ENCODE data around the gene D2HGDH. TPM values are rescaled to one million over a fixed set of nuclear protein-coding genes. Genes with fewer than 3 reads are reported as not detected.
A peak's percentile ranks its signal among the peaks of the same experiment; 100 is the strongest.
"Not testable (repeated sequence)": the region's sequence is repeated elsewhere in the genome, so short reads cannot be mapped to it uniquely, and the experiment has no call there.

Gene D2HGDH
- total RNA-seq, 4 donors from 2014 or later: 15.9 to 39.6 (median 20.3) TPM

- Histone ChIP-seq H3K27me3 (no peaks in the 10 kb centered on the region), H3K4me1 (peaks cover 12 to 13% of the 10 kb centered on the region in 2 donors), H3K4me3 (no peak overlapping the region), H3K9me3 (no peaks in the 10 kb centered on the region), H3K36me3 (peaks cover 0 to 16% of the 10 kb centered on the region in 2 donors), H3K27ac (peak overlapping the region; percentile 81 to 90 (median 88))
- no peak for TF ChIP-seq POLR2A (IDR thresholded peaks at IDR 0.05)
- in situ Hi-C loops (cut with MboI; ENCODE audit: low sequenced_read_pairs in 4 of 4) (no loop called here), intact Hi-C loops (cut with DNase I; ENCODE audit: low total_unique reads) (loop anchor here (2.0 kb wide), 1 partner anchor 153 kb away; no protein-coding TSS in a partner anchor)
- DNase-seq (no peak), ATAC-seq (peak in 1 of 2 donors; percentile 9)
Measured at GRCh38 chr2:241728000-241728399, 6.4 kb upstream of the D2HGDH start.

DNA sequence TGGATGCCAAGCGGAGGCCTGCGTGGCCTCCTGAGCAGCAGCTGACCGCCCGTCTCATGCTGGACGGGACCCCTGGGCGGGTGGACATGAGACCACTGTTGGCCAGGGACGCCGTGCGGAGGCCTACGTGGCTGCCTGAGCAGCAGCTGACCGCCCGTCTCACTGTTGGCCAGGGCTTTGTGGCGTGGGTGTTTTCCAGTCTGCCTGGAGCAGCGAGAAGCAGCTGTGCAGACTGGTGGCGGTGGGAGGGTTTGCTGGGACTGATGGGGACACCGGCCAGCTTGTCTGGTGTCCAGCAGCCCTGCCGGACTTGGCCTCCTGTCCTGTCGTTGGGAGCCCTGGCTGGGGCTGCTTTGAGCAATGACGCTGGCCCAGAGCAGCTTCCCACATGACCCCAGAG, 5.8 kb upstream of the D2HGDH start:
- Histone ChIP-seq H3K36me3 (peaks cover 0 to 10% of the 10 kb centered on the region in 2 donors), H3K4me1 (peaks cover 12 to 13% of the 10 kb centered on the region in 2 donors), H3K27me3 (no peaks in the 10 kb centered on the region), H3K27ac (peak overlapping the region; percentile 81 to 90 (median 88)), H3K9me3 (no peaks in the 10 kb centered on the region), H3K4me3 (peak overlapping the region; percentile 18 to 32 (median 26))
- in situ Hi-C loops (cut with MboI; ENCODE audit: low sequenced_read_pairs in 4 of 4): no loop called here
- ATAC-seq: peak; percentile 94 to 96
- intact Hi-C loops (cut with DNase I; ENCODE audit: low total_unique reads): loop anchor here (2.0 kb wide), 1 partner anchor 152 kb away; no protein-coding TSS in a partner anchor
- TF ChIP-seq, protein P1, sequence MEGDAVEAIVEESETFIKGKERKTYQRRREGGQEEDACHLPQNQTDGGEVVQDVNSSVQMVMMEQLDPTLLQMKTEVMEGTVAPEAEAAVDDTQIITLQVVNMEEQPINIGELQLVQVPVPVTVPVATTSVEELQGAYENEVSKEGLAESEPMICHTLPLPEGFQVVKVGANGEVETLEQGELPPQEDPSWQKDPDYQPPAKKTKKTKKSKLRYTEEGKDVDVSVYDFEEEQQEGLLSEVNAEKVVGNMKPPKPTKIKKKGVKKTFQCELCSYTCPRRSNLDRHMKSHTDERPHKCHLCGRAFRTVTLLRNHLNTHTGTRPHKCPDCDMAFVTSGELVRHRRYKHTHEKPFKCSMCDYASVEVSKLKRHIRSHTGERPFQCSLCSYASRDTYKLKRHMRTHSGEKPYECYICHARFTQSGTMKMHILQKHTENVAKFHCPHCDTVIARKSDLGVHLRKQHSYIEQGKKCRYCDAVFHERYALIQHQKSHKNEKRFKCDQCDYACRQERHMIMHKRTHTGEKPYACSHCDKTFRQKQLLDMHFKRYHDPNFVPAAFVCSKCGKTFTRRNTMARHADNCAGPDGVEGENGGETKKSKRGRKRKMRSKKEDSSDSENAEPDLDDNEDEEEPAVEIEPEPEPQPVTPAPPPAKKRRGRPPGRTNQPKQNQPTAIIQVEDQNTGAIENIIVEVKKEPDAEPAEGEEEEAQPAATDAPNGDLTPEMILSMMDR (IDR thresholded peaks at IDR 0.05 in 4 of 5, conservative IDR thresholded peaks at IDR 0.05 in 1 of 5): no peak
- peak; percentile 15 to 35 for TF ChIP-seq POLR2A (IDR thresholded peaks at IDR 0.05)
- peak; percentile 70 to 93 for DNase-seq

DNA sequence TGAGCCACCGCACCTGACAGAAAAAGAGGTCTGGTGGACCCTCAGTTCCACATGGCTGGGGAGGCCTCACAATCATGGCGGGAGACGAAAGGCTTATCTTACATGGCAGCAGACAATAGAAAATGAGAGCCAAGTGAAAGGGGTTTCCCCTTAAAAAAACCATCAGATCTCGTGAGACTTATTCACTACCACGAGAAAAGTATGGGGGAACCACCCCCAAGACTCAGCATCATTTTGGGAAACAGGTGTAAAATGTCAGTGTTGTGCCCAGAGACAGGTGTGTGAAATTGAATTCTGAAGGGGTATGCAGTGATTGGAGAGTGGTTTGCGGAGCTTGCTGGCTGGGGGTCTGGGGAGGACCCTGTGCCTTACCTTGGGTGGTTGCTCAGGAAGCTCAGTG, 4.6 kb upstream of the D2HGDH start:
- Histone ChIP-seq H3K27me3 (no peaks in the 10 kb centered on the region), H3K27ac (no peak overlapping the region), H3K4me1 (peaks cover 18% of the 10 kb centered on the region in 2 donors), H3K4me3 (no peak overlapping the region), H3K36me3 (peaks cover 0 to under 1% of the 10 kb centered on the region in 2 donors), H3K9me3 (no peaks in the 10 kb centered on the region)
- ATAC-seq (no peak), DNase-seq (no peak)
- TF ChIP-seq, protein P1 (IDR thresholded peaks at IDR 0.05 in 4 of 5, conservative IDR thresholded peaks at IDR 0.05 in 1 of 5): no peak
- no peak for TF ChIP-seq POLR2A (IDR thresholded peaks at IDR 0.05)
- in situ Hi-C loops (cut with MboI; ENCODE audit: low sequenced_read_pairs in 4 of 4): no loop called here
- intact Hi-C loops (cut with DNase I; ENCODE audit: low total_unique reads): loop anchor here (2.0 to 10.0 kb wide), 4 partner anchors 118 to 878 kb away; partner anchors contain the start of gene SNED1

- peaks cover 21 to 25% of the 10 kb centered on the region in 2 donors for H3K4me1 ChIP-seq
- no peak for TF ChIP-seq POLR2A (IDR thresholded peaks at IDR 0.05)
- TF ChIP-seq, protein P1 (IDR thresholded peaks at IDR 0.05 in 4 of 5, conservative IDR thresholded peaks at IDR 0.05 in 1 of 5): no peak
- no peaks in the 10 kb centered on the region for H3K9me3 ChIP-seq
- no peaks in the 10 kb centered on the region for H3K27me3 ChIP-seq
- intact Hi-C loops (cut with DNase I; ENCODE audit: low total_unique reads): loop anchor here (5.0 to 10.0 kb wide), 3 partner anchors 118 to 878 kb away; partner anchors contain the start of gene SNED1
- H3K27ac ChIP-seq: no peak overlapping the region
- H3K36me3 ChIP-seq: no peaks in the 10 kb centered on the region
- DNase-seq (no peak), ATAC-seq (no peak)
- in situ Hi-C loops (cut with MboI; ENCODE audit: low sequenced_read_pairs in 4 of 4): no loop called here
- H3K4me3 ChIP-seq: no peak overlapping the region
Measured at GRCh38 chr2:241730671-241731293, 3.6 kb upstream of the D2HGDH start.

DNA sequence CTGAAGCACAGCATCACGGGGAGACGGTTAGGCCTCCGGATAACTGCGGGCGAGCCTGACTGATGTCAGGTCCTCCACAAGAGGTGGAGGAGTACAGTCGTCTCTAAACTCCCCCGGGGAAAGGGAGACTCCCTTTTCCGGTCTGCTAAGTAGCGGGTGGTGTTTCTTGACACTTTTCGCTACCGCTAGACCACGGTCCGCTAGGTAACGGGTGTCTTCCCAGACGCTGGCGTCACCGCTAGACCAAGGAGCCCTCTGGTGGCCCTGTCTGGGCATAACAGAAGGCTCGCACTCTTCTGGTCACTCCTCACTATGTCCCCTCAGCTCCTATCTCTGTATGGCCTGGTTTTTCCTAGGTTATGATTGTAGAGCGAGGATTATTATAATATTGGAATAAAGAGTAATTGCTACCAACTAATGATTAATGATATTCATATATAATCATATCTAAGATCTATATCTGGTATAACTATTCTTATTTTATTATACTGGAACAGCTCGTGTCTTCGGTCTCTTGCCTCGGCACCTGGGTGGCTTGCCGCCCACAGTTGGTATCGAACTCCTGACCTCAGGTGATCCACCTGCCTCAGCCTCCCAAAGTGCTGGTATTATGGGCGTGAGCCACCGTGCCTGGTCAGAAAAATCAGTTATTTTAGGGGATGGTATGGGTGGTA, 1.8 kb upstream of the D2HGDH start:
- Histone ChIP-seq H3K4me1 (peaks cover 23 to 28% of the 10 kb centered on the region in 2 donors), H3K4me3 (peak overlapping the region in 2 of 4 donors; percentile 34 to 41)
- peak in 1 of 2 donors; percentile 69 for DNase-seq
- intact Hi-C loops (cut with DNase I; ENCODE audit: low total_unique reads): loop anchor here (1.0 to 10.0 kb wide), 4 partner anchors 67 to 880 kb away; partner anchors contain the start of gene SNED1
- in situ Hi-C loops (cut with MboI; ENCODE audit: low sequenced_read_pairs in 4 of 4); ATAC-seq; H3K9me3 ChIP-seq; H3K27me3 ChIP-seq; H3K27ac ChIP-seq; H3K36me3 ChIP-seq: not testable (repeated sequence)
- TF ChIP-seq, protein P1 (IDR thresholded peaks at IDR 0.05 in 4 of 5, conservative IDR thresholded peaks at IDR 0.05 in 1 of 5): peak; percentile 39 to 67 (median 61)
